HUES6 (cell line): ENCODE data around the gene TIPIN.
"Not testable (repeated sequence)": the region's sequence is repeated elsewhere in the genome, so short reads cannot be mapped to it uniquely, and the experiment has no call there.

Experiments
- H3K27ac ChIP-seq: 2 replicates; pipeline ENCODE4 v1.7.0; 2013; ENCODE audit warnings: low read depth, mild to moderate bottlenecking, low read length, inconsistent platforms
- H3K27me3 ChIP-seq: 2 replicates; pipeline ENCODE4 v1.6.1; 2013; ENCODE audit warnings: low read length; ENCODE audit not compliant: control insufficient read depth, insufficient read depth
- H3K36me3 ChIP-seq: 2 replicates; pipeline ENCODE4 v1.6.1; 2013; ENCODE audit warnings: low read length; ENCODE audit not compliant: control insufficient read depth, insufficient read depth
- H3K4me1 ChIP-seq: 2 replicates; pipeline ENCODE4 v1.6.1; 2013; ENCODE audit warnings: low read length; ENCODE audit not compliant: control insufficient read depth, insufficient read depth
- H3K4me3 ChIP-seq: 2 replicates; pipeline ENCODE4 v1.5.1; 2013; ENCODE audit warnings: low read depth, low read length
- H3K9ac ChIP-seq: one replicate; pipeline ENCODE4 v1.6.1; 2013; ENCODE audit warnings: mild to moderate bottlenecking, low read length
- H3K9me3 ChIP-seq: 2 replicates; pipeline ENCODE4 v1.6.1; 2013; ENCODE audit warnings: low read depth, low read length; ENCODE audit not compliant: control insufficient read depth, insufficient read depth

The TIPIN gene

GRCh38 chr15:66394915-66395314 lies 38.4 kb upstream of the TIPIN start:
- H3K4me1 ChIP-seq: peaks cover 6% of the 10 kb centered on the region; the same call in 1 of the 2 replicates
- H3K27me3 ChIP-seq: no peaks in the 10 kb centered on the region
- no peak overlapping the region for H3K4me3 ChIP-seq
- H3K9me3 ChIP-seq: no peaks in the 10 kb centered on the region
- peaks cover 7% of the 10 kb centered on the region for H3K36me3 ChIP-seq
- no peak overlapping the region for H3K9ac ChIP-seq
- no peak overlapping the region for H3K27ac ChIP-seq

DNA sequence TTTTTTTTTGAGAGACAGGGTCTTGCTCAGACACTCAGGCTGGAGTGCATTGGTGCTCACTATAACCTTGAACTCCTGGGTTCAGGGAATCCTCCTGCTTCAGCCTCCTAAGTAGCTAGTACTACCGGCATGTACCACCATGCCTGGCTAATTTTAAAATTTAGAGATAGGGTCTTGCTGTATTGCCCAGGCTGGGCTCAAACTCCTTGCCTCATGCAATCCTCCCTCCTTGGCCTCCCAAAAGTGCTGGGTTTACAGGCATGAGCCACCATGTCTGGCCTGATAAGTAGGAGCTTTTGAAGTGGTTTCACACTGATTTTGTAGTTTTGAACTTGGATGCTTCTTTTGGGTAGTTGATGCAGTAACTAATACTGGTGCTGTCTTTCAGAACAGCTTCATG lies 38.0 kb upstream of the TIPIN start:
- H3K4me1 ChIP-seq: peaks cover 6% of the 10 kb centered on the region; the same call in 1 of the 2 replicates

DNA sequence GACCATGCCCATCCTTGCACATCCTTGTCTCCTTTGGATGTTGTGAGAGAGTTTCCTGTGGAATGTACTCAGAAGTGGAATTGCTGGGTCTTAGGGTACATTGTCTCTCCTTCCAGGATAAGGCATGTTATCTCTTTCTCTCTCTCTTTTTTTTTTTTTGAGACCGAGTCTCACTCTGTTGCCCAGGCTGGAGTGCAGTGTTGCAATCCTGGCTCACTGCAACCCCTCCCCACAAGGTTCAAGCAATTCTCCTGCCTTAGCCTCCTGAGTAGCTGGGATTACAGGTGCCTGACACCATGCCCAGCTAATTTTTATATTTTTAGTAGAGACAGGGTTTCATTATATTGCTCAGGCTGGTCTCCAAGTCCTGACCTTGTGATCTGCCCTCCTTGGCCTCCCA lies 36.6 kb upstream of the TIPIN start:
- not testable (repeated sequence) for H3K9me3 ChIP-seq, H3K4me1 ChIP-seq, H3K36me3 ChIP-seq, H3K27ac ChIP-seq, H3K27me3 ChIP-seq, H3K9ac ChIP-seq, H3K4me3 ChIP-seq

More for the DNA sequence above, 38.0 kb upstream of the TIPIN start:
- Histone ChIP-seq H3K9ac (no peak overlapping the region), H3K4me3 (no peak overlapping the region), H3K27ac (no peak overlapping the region), H3K9me3 (no peaks in the 10 kb centered on the region), H3K36me3 (peaks cover 7% of the 10 kb centered on the region), H3K27me3 (no peaks in the 10 kb centered on the region)

DNA sequence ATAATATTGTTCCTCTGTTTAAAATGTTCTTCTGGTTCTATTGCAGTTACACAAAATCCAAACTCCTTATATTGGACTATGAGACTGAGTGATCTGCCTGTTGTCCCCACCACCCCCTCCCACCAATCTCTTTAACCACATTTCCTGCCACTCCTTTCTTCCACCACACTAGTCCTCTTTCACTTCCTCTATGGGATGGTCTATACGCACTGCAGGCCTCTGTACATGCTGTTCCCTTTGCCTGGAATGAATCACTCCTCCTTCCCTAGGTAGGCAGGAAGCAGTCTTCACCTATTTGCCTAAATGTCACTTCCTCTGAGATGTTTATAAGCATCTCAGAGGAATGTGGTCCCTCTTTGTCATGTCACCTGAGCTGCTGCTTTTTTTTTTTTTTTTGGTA lies 34.2 kb upstream of the TIPIN start:
- no peak overlapping the region for H3K27ac ChIP-seq
- H3K4me3 ChIP-seq: no peak overlapping the region
- H3K36me3 ChIP-seq: peaks cover 4% of the 10 kb centered on the region
- no peak overlapping the region for H3K9ac ChIP-seq
- H3K9me3 ChIP-seq: no peaks in the 10 kb centered on the region
- no peaks in the 10 kb centered on the region for H3K27me3 ChIP-seq
- peaks cover 6% of the 10 kb centered on the region; the same call in 1 of the 2 replicates for H3K4me1 ChIP-seq

DNA sequence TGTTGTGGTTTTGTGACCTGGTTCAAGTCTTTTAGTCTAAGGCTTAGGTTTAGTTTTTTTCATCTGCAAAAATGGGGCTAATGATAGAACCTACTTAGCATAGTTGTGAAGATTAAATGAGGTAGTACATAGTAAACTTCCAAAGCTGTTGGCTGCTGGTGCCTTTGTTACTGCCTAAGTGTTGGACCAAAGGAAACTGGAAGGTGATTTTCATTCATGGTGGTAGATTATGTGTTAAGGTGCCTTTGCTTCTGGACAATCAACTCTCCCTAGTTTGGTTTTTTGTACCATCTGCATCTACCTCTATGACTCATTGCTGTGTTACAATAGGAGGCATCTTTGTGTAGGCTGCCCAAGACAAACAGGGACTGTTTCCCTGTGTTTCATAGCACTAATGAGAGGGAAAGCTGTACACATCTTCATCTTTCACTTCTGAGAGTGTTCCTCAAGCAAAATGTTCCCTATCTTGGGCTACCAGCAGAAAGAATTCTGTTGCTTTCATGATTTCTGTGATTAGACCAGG lies 33.4 kb upstream of the TIPIN start:
- H3K4me1 ChIP-seq: peaks cover 6% of the 10 kb centered on the region; the same call in 1 of the 2 replicates
- H3K9ac ChIP-seq: no peak overlapping the region
- no peak overlapping the region for H3K27ac ChIP-seq

GRCh38 chr15:66389098-66389858 lies 32.8 kb upstream of the TIPIN start:
- H3K9me3 ChIP-seq: no peaks in the 10 kb centered on the region
- peaks cover 4% of the 10 kb centered on the region; the same call in 1 of the 2 replicates for H3K36me3 ChIP-seq
- no peak overlapping the region for H3K4me3 ChIP-seq
- no peaks in the 10 kb centered on the region for H3K27me3 ChIP-seq
- H3K4me1 ChIP-seq: peaks cover 6% of the 10 kb centered on the region; the same call in 1 of the 2 replicates
- H3K9ac ChIP-seq: no peak overlapping the region
- H3K27ac ChIP-seq: no peak overlapping the region

More for the DNA sequence above, 33.4 kb upstream of the TIPIN start:
- no peaks in the 10 kb centered on the region for H3K27me3 ChIP-seq
- no peaks in the 10 kb centered on the region for H3K9me3 ChIP-seq
- no peak overlapping the region for H3K4me3 ChIP-seq
- peaks cover 4% of the 10 kb centered on the region for H3K36me3 ChIP-seq

- H3K36me3 ChIP-seq: peaks cover 4% of the 10 kb centered on the region; the same call in 1 of the 2 replicates
- peaks cover 6% of the 10 kb centered on the region; the same call in 1 of the 2 replicates for H3K4me1 ChIP-seq
- H3K27me3 ChIP-seq: no peaks in the 10 kb centered on the region
- H3K9me3 ChIP-seq: no peaks in the 10 kb centered on the region
- peak overlapping the region; percentile 94 for H3K4me3 ChIP-seq
- H3K27ac ChIP-seq: no peak overlapping the region
- H3K9ac ChIP-seq: no peak overlapping the region
Observed at GRCh38 chr15:66388576-66388975, 32.1 kb upstream of the TIPIN start.

- Histone ChIP-seq H3K4me3 (peak overlapping the region; percentile 94), H3K9ac (peak overlapping the region; percentile 78), H3K4me1 (peaks cover 6% of the 10 kb centered on the region; the same call in 1 of the 2 replicates), H3K9me3 (no peaks in the 10 kb centered on the region), H3K27me3 (no peaks in the 10 kb centered on the region), H3K27ac (no peak overlapping the region), H3K36me3 (peaks cover 4% of the 10 kb centered on the region; the same call in 1 of the 2 replicates)
Observed at GRCh38 chr15:66388043-66388363, 31.5 kb upstream of the TIPIN start.

DNA sequence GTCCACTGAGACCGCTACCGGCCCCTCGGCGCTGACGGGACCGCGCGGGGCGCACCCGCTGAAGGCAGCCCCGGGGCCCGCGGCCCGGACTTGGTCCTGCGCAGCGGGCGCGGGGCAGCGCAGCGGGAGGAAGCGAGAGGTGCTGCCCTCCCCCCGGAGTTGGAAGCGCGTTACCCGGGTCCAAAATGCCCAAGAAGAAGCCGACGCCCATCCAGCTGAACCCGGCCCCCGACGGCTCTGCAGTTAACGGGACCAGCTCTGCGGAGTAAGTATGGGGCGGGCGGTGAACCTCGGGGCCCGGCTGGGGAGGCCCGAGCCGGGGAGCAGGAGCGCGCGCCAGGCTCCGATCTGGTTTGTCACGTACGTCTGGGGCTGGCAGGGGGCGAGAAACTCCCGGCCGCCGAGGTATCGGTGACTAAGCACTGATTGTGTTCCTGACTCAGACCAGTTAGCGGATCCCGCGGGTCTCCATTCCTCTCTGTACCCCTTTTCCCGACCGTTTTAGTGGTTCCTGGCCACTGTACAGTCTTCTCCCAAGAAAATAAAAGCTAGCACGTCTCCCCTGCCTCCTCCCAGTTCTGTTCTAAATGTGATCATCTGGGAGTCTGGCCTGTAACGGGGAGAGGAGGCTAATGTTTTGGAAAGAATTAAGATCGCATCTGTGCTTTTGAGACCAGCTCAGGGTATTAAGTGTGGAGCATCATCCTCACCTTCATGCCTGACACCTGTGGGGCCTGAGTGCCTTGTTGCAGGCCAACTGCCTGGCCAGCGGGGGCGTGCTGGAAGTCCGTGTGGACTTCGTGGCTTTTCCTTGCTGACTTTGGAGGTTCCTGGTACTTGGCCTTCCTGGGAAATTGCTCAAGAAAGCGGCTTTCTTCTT lies 30.9 kb upstream of the TIPIN start:
- peak overlapping the region; percentile 78 for H3K9ac ChIP-seq
- peak overlapping the region; percentile 74; the same call in 1 of the 2 replicates for H3K27ac ChIP-seq
- no peaks in the 10 kb centered on the region for H3K27me3 ChIP-seq
- peaks cover 6% of the 10 kb centered on the region; the same call in 1 of the 2 replicates for H3K4me1 ChIP-seq
- H3K9me3 ChIP-seq: no peaks in the 10 kb centered on the region
- peaks cover 4% of the 10 kb centered on the region; the same call in 1 of the 2 replicates for H3K36me3 ChIP-seq
- H3K4me3 ChIP-seq: peak overlapping the region; percentile 94

GRCh38 chr15:66386204-66387123 lies 30.0 kb upstream of the TIPIN start, which contains the start of gene MAP2K1:
MAP2K1 (plus strand) TSS chr15:66386912; CDS start chr15:66387348, 436 bp downstream.
- Histone ChIP-seq H3K27ac (peak within 1 kb of the TSS; percentile 74; the same call in 1 of the 2 replicates), H3K9ac (peak within 1 kb of the TSS; percentile 78), H3K4me1 (peaks cover 6% of the 10 kb centered on the region; the same call in 1 of the 2 replicates)

More at GRCh38 chr15:66386204-66387123, 30.0 kb upstream of the TIPIN start, which contains the start of gene MAP2K1:
- Histone ChIP-seq H3K4me3 (peak within 1 kb of the TSS; percentile 94), H3K36me3 (no peaks in the 10 kb centered on the region; the same call in 1 of the 2 replicates), H3K9me3 (no peaks in the 10 kb centered on the region), H3K27me3 (no peaks in the 10 kb centered on the region)
